ENCODE data around the gene C19orf18. TPM values are rescaled to one million over a fixed set of nuclear protein-coding genes. Genes with fewer than 3 reads are reported as not detected.
"Not testable (repeated sequence)": the region's sequence is repeated elsewhere in the genome, so short reads cannot be mapped to it uniquely, and the experiment has no call there.

C19orf18 gene
- total RNA-seq, 2 donors from 2014 or later, result 0.74 TPM; not detected in 1

GRCh38 chr19:57934820-57935665 lies 39.3 kb downstream of the C19orf18 start, which contains the start of gene ZNF418:
ZNF418 (minus strand) TSS chr19:57935402; CDS start chr19:57933822, 1,580 bp downstream.
- Mint-ChIP-seq H3K9me3 (peaks cover 16% of the 10 kb centered on the region), H3K4me3 (peak within 1 kb of the TSS; percentile 90), H3K36me3 (peaks cover 50% of the 10 kb centered on the region), H3K27ac (peak within 1 kb of the TSS in 1 of 2 donors; percentile 89), H3K4me1 (ENCODE audit: low read depth in 2 of 2) (peaks cover 7 to 10% of the 10 kb centered on the region in 2 donors), H3K27me3 (no peaks in the 10 kb centered on the region)
- ATAC-seq (peak; percentile 72 to 96), DNase-seq (ENCODE audit: low spot score) (peak; percentile 65)

GRCh38 chr19:57927587-57927986 lies 46.7 kb downstream of the C19orf18 start:
- DNase-seq (ENCODE audit: low spot score) (no peak), ATAC-seq (no peak)
- Mint-ChIP-seq H3K4me3 (no peak overlapping the region), H3K9me3 (peaks cover 26% of the 10 kb centered on the region), H3K27ac (no peak overlapping the region), H3K36me3 (peaks cover 32% of the 10 kb centered on the region), H3K4me1 (ENCODE audit: low read depth in 2 of 2) (no peaks in the 10 kb centered on the region), H3K27me3 (no peaks in the 10 kb centered on the region)

DNA sequence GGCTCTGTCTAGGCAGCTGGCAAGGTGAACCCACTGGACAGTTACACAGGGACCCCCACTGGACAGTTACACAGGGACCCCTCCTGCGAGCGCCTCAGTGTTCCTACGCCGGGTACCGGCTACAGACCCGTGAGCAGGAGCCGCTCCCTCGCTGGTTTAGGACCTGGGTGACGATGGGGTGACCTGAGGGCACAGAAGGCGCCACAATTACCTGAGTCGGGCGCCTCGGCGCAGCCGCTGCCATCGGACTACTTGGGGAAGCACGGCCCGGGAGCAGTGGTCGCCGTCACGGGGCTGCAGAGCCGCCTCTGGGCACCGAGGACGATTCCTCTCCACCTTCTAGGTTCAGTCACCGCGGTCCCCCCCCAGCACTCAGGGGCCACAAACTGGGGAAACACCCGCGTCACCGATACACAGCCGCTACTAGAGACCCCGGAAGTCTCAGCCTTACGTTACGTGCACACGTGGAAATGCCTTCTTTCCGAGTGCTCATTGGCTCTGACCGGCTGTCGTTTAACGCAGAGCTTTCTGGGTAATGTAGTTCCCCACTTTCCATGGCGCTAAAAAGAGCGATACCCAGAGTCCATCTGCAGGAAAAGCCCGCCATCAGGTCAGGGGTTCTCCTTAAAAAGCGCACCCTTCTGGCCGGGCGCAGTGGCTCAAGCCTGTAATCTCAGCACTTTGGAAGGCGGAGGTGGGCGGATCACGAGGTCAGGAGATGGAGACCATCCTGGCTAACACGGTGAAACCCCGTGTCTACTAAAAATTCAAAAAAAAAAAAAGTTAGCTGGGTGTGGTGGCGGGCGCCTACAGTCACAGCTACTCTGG lies 58.0 kb downstream of the C19orf18 start, which contains the start of gene ZNF417:
Gene ZNF417 (minus strand): TSS at position 425 of the 828 bp plus-strand sequence. CDS start 181 bp downstream, at position 244.
- H3K27me3 Mint-ChIP-seq, result not testable (repeated sequence)
- Mint-ChIP-seq H3K9me3 (peaks cover 12% of the 10 kb centered on the region), H3K4me1 (ENCODE audit: low read depth in 2 of 2) (peaks cover 21 to 35% of the 10 kb centered on the region in 2 donors)

DNA sequence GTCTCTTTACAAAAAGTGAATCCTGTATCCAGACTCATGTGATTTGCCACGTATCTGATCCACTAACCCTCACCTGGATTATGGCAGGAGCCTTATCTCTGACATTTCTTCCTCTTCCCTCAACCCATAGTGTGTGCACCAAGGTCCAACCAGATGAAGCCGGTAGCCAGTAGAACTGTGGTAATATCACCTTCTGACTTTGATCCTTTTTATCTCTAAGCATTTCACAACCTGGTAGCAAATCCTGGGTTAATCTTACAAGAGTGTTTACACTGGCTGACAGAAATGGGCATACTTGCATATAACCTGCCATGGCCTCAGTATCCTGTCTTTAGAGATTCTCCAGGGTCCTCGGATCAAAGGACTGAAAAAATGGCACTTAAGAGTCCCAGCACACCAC lies 59.8 kb downstream of the C19orf18 start:
- H3K9me3 Mint-ChIP-seq, result peaks cover 10% of the 10 kb centered on the region
- H3K4me3 Mint-ChIP-seq, result peak overlapping the region; percentile 45
- DNase-seq (ENCODE audit: low spot score), result no peak
- no peaks in the 10 kb centered on the region for H3K27me3 Mint-ChIP-seq
- peaks cover 53% of the 10 kb centered on the region for H3K36me3 Mint-ChIP-seq
- no peak overlapping the region for H3K27ac Mint-ChIP-seq
- H3K4me1 Mint-ChIP-seq (ENCODE audit: low read depth in 2 of 2), result peaks cover 21 to 36% of the 10 kb centered on the region in 2 donors
- no peak for ATAC-seq

More for the DNA sequence above, 58.0 kb downstream of the C19orf18 start, which contains the start of gene ZNF417:
- peak within 1 kb of the TSS; percentile 95 for H3K4me3 Mint-ChIP-seq
- H3K36me3 Mint-ChIP-seq, result peaks cover 44% of the 10 kb centered on the region
- H3K27ac Mint-ChIP-seq, result peak within 1 kb of the TSS; percentile 86 to 97
- DNase-seq (ENCODE audit: low spot score) (peak; percentile 89), ATAC-seq (peak; percentile 99 to 100)

Other genes starting within 250 kb of the C19orf18 start
- gene ZNF671, start 246.9 kb downstream of the C19orf18 start, total RNA-seq, result 1 to 10 TPM; 5.7 to 9.0 TPM
- 10 to 100 TPM in 1 of 2 donors, 1 to 10 TPM in 1; 5.7 to 13.1 TPM for gene ZNF776, start 227.7 kb downstream of the C19orf18 start, total RNA-seq
- 10 to 100 TPM; 19.4 to 20.1 TPM for gene ZNF586, start 204.9 kb downstream of the C19orf18 start, total RNA-seq
- gene ZNF552, start 159.6 kb downstream of the C19orf18 start, total RNA-seq, result 10 to 100 TPM in 1 of 2 donors, 1 to 10 TPM in 1; 6.8 to 10.9 TPM
- 10 to 100 TPM; 19.2 to 43.2 TPM for gene ZNF587B, start 144.2 kb downstream of the C19orf18 start, total RNA-seq
- gene ZNF587, start 124.7 kb downstream of the C19orf18 start, total RNA-seq, result 10 to 100 TPM; 34.5 to 72.5 TPM
- 10 to 100 TPM; 18.9 to 22.4 TPM for gene ZNF814, start 85.5 kb downstream of the C19orf18 start, total RNA-seq
- gene ZNF417, start 57.9 kb downstream of the C19orf18 start, total RNA-seq, result 10 to 100 TPM; 19.8 to 26.6 TPM
- 1 to 10 TPM; 1.9 to 3.4 TPM for gene ZNF418, start 39.1 kb downstream of the C19orf18 start, total RNA-seq
- 1 to 10 TPM; 2.7 to 6.9 TPM for gene ZNF256, start 26.8 kb downstream of the C19orf18 start, total RNA-seq
- gene ZNF606, start 28.3 kb upstream of the C19orf18 start, total RNA-seq, result 1 to 10 TPM; 8.8 to 8.9 TPM
- gene ZSCAN1, start 59.5 kb upstream of the C19orf18 start, total RNA-seq, result not detected
- 1 to 10 TPM in 1 of 2 donors, under 1 TPM in 1; 0.20 to 1.4 TPM for gene ZNF135, start 84.7 kb upstream of the C19orf18 start, total RNA-seq
- gene ZSCAN18, start 123.7 kb upstream of the C19orf18 start, total RNA-seq, result 10 to 100 TPM in 1 of 2 donors, 1 to 10 TPM in 1; 9.7 to 22.2 TPM
- gene ZNF329, start 176.3 kb upstream of the C19orf18 start, total RNA-seq, result 1 to 10 TPM; 2.7 to 7.3 TPM
- gene ZNF274, start 208.5 kb upstream of the C19orf18 start, total RNA-seq, result 10 to 100 TPM; 20.4 to 31.7 TPM